BE2C (cell line): ENCODE data around the gene ITGB3.

ENCODE experiments used
- DNase-seq: peaks from one replicate; pipeline ENCODE4 v3.0.0-alpha.2; 2020
- H3K27me3 ChIP-seq: fragments of 250-450 bp; sonication (Bioruptor Pico); 2 replicates; pipeline ENCODE4 v1.5.1; 2020; ENCODE audit warnings: mild to moderate bottlenecking
- H3K36me3 ChIP-seq: fragments of 250-450 bp; sonication (Bioruptor Pico); 2 replicates; pipeline ENCODE4 v1.5.1; 2020; ENCODE audit warnings: mild to moderate bottlenecking
- H3K4me1 ChIP-seq: fragments of 250-450 bp; sonication (Bioruptor Pico); 2 replicates; pipeline ENCODE4 v1.5.1; 2020
- H3K4me3 ChIP-seq: 2 replicates; pipeline ENCODE4 v1.5.1; 2011; ENCODE audit warnings: low read depth, low read length
- H3K9me3 ChIP-seq: fragments of 250-450 bp; sonication (Bioruptor Pico); 2 replicates; pipeline ENCODE4 v1.5.1; 2020
- CTCF ChIP-seq: IDR thresholded peaks from 2 replicates; pipeline ENCODE4 v1.5.1; 2012; ENCODE audit warnings: mild to moderate bottlenecking, low read depth, low read length

ITGB3 gene

GRCh38 chr17:47239619-47239966 is 14.0 kb upstream of the ITGB3 start:
- H3K4me1 ChIP-seq = peaks cover 15% of the 10 kb centered on the region
- no peak for TF ChIP-seq CTCF
- no peak for DNase-seq
- H3K27me3 ChIP-seq = no peaks in the 10 kb centered on the region
- no peaks in the 10 kb centered on the region for H3K9me3 ChIP-seq
- H3K4me3 ChIP-seq = no peak overlapping the region
- H3K36me3 ChIP-seq = no peaks in the 10 kb centered on the region

GRCh38 chr17:47239967-47240651 is 13.5 kb upstream of the ITGB3 start:
- no peak overlapping the region for H3K4me3 ChIP-seq
- no peaks in the 10 kb centered on the region for H3K27me3 ChIP-seq
- no peaks in the 10 kb centered on the region for H3K9me3 ChIP-seq
- peaks cover 15% of the 10 kb centered on the region for H3K4me1 ChIP-seq
- peak; percentile 83 for DNase-seq
- TF ChIP-seq CTCF = no peak
- H3K36me3 ChIP-seq = no peaks in the 10 kb centered on the region

- Histone ChIP-seq H3K9me3 (no peaks in the 10 kb centered on the region), H3K27me3 (no peaks in the 10 kb centered on the region), H3K4me3 (no peak overlapping the region), H3K36me3 (no peaks in the 10 kb centered on the region), H3K4me1 (peaks cover 15% of the 10 kb centered on the region)
- no peak for DNase-seq
- TF ChIP-seq CTCF = no peak
Measured at GRCh38 chr17:47240806-47241205, 12.8 kb upstream of the ITGB3 start.

- Histone ChIP-seq H3K4me1 (peaks cover 15% of the 10 kb centered on the region), H3K4me3 (no peak overlapping the region), H3K27me3 (no peaks in the 10 kb centered on the region), H3K36me3 (no peaks in the 10 kb centered on the region), H3K9me3 (no peaks in the 10 kb centered on the region)
- DNase-seq = no peak
- TF ChIP-seq CTCF = no peak
Measured at GRCh38 chr17:47242648-47243047, 11.0 kb upstream of the ITGB3 start.

DNA sequence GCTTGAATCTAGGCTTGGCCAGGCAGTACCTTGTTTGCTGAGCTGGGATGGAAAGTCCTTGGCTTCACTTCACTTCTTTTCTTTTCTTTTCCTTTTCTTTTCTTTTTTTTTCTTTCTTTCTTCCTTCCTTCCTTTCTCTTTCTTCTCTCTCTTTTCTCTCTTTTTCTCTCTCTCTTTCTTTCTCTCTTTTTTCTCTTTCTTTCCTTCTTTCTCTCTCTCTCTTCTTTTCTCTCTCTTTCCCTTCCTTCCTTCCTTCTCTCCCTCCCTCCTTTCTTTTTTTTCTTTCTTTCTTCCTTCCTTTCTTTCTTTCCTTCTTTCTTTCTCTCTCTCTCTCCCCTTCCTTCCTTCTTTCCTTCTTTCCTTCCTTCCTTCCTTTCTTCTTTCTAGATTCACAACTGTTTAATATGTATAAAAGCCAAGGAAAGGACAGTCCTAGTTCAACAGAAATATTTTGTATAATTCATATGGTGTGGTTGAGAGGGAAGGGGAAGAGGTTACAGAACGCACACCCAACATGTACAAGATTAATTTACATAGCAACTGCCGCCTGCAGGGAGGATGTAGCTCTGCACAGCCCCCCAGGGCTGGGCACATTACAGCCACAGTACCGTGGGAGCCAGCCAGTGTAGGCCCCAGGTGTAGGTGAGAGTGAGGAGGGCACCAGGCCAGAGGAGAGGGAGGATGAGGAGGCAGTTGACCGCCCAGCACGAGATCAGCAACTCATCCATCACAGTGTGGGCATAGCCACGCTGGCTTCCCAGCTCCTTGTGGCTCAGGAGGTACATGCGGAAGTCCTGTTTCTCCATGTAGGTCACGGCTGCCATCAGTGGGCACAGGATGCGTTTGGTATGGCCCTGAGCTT is 9.7 kb upstream of the ITGB3 start:
- Histone ChIP-seq H3K27me3 (no peaks in the 10 kb centered on the region), H3K36me3 (no peaks in the 10 kb centered on the region), H3K4me1 (peaks cover 15% of the 10 kb centered on the region), H3K4me3 (no peak overlapping the region), H3K9me3 (no peaks in the 10 kb centered on the region)
- no peak for DNase-seq
- TF ChIP-seq CTCF = no peak

GRCh38 chr17:47244697-47245096 is 8.9 kb upstream of the ITGB3 start:
- Histone ChIP-seq H3K27me3 (no peaks in the 10 kb centered on the region), H3K4me3 (no peak overlapping the region), H3K4me1 (peaks cover 12% of the 10 kb centered on the region), H3K36me3 (no peaks in the 10 kb centered on the region), H3K9me3 (no peaks in the 10 kb centered on the region)
- no peak for DNase-seq
- no peak for TF ChIP-seq CTCF
